GM19438 (cell line): Measurements from ENCODE around the gene NXPE2.

Source experiments
- ATAC-seq: cut with Tn5 transposase; IDR thresholded peaks from one replicate; pipeline ENCODE4 v1.9.1; 2021; ENCODE audit warnings: low read depth; ENCODE audit not compliant: unreplicated experiment

Gene NXPE2

GRCh38 chr11:114738954-114739353 lies 60.6 kb downstream of the NXPE2 start:
- no peak for ATAC-seq

DNA sequence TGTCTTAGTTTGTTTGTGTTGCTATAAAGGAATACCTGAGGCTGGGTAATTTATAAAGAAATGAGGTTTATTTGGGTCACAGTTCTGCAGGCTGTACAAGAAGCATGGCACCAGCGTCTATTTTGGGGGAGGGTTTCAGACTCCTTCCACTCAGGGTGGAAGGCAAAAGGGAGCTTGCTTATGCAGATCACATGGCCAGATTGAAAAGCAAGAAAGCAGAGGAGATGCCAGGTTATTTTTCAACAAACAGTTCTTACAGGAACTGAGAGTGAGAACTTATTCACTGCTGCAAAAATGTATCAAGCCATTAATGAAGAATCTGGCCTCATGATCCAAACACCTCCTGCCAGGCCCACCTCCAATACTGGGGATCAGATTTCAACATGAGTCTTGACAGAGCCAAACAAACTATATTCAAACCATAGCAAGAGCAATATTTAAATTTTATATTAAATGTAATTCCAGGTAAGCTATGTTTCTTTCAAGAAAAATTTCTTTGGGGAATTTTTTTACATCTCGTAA lies 66.9 kb downstream of the NXPE2 start:
- no peak for ATAC-seq

- ATAC-seq, result no peak
These were observed 67.7 kb downstream of the NXPE2 start for GRCh38 chr11:114746013-114746412.
